HepG2 (cell line): ENCODE data around the gene POLR3F. TPM values are rescaled to one million over a fixed set of nuclear protein-coding genes. Genes with fewer than 3 reads are reported as not detected.

Experiments
- ATF7 ChIP-seq, 2 experiments: fragments of 450-650 bp in 1 of 2; sonication (generic) in 1 of 2; formaldehyde crosslinking in 1 of 2; IDR thresholded peaks; 2 replicates each; pipeline versions ENCODE4 v1.4.0 to v1.6.1; 2016 to 2020; ENCODE audit warnings: antibody characterized with exemption in 1 of 2, mild to moderate bottlenecking in 1 of 2, missing genetic modification reagents in 1 of 2
- FOXK2 ChIP-seq: fragments of 450-650 bp; IDR thresholded peaks from 2 replicates; pipeline ENCODE4 v1.6.1; 2016
- HNF4G ChIP-seq, 2 experiments: sonication (generic) in 1 of 2; formaldehyde crosslinking in 1 of 2; IDR thresholded peaks; 2 replicates each; pipeline versions ENCODE4 v1.4.0 to v1.6.1; 2011 to 2020; ENCODE audit warnings: borderline replicate concordance in 2 of 2, low read depth in 2 of 2, mild to moderate bottlenecking in 2 of 2, low read length in 1 of 2, missing genetic modification reagents in 1 of 2, moderate library complexity in 1 of 2
- HNRNPH1 ChIP-seq: fragments of 200-400 bp; formaldehyde crosslinking; optimal IDR thresholded peaks from 2 replicates; pipeline ENCODE3; 2017; ENCODE audit warnings: mild to moderate bottlenecking, low read depth, low read length
- MIER2 ChIP-seq: IDR thresholded peaks from 2 replicates; pipeline ENCODE4 v1.6.1; 2016; ENCODE audit warnings: missing biosample characterization, missing genetic modification reagents
- MTF2 ChIP-seq: sonication (generic); formaldehyde crosslinking; IDR thresholded peaks from 2 replicates; pipeline ENCODE4 v1.5.0; 2020; ENCODE audit warnings: missing genetic modification reagents, borderline replicate concordance
- REPIN1 ChIP-seq: sonication (generic); formaldehyde crosslinking; IDR thresholded peaks from 2 replicates; pipeline ENCODE4 v1.8.0; 2022; ENCODE audit warnings: missing genetic modification reagents, low read depth, mild to moderate bottlenecking, borderline replicate concordance
- SP2 ChIP-seq: sonication (generic); formaldehyde crosslinking; IDR thresholded peaks from 2 replicates; pipeline ENCODE4 v1.5.1; 2020; ENCODE audit warnings: mild to moderate bottlenecking, missing genetic modification reagents
- UBTF ChIP-seq: sonication (generic); formaldehyde crosslinking; IDR thresholded peaks from 2 replicates; pipeline ENCODE4 v1.4.0; 2020; ENCODE audit warnings: mild to moderate bottlenecking, missing genetic modification reagents
- ZNF598 ChIP-seq: sonication (generic); formaldehyde crosslinking; IDR thresholded peaks from 2 replicates; pipeline ENCODE4 v1.5.1; 2020; ENCODE audit warnings: mild to moderate bottlenecking, missing genetic modification reagents, borderline replicate concordance
- ZNF646 ChIP-seq: sonication (generic); formaldehyde crosslinking; IDR thresholded peaks from 2 replicates; pipeline ENCODE4 v1.9.0; 2021; ENCODE audit warnings: mild to moderate bottlenecking, missing genetic modification reagents
- ZNF678 ChIP-seq: sonication (generic); formaldehyde crosslinking; IDR thresholded peaks from 2 replicates; pipeline ENCODE4 v1.4.0; 2020; ENCODE audit warnings: mild to moderate bottlenecking, missing genetic modification reagents
- ZNF737 ChIP-seq: sonication (generic); formaldehyde crosslinking; IDR thresholded peaks from 2 replicates; pipeline ENCODE4 v1.5.0; 2020; ENCODE audit warnings: missing genetic modification reagents, mild to moderate bottlenecking, borderline replicate concordance
- ZNF784 ChIP-seq: sonication (generic); formaldehyde crosslinking; IDR thresholded peaks from 2 replicates; pipeline ENCODE4 v1.5.1; 2020; ENCODE audit warnings: missing genetic modification reagents, mild to moderate bottlenecking, borderline replicate concordance
- ZNF879 ChIP-seq: sonication (generic); formaldehyde crosslinking; IDR thresholded peaks from 2 replicates; pipeline ENCODE4 v1.8.1; 2023; ENCODE audit warnings: missing genetic modification reagents
- ZSCAN5A ChIP-seq: sonication (generic); formaldehyde crosslinking; IDR thresholded peaks from 2 replicates; pipeline ENCODE4 v1.8.0; 2022; ENCODE audit warnings: mild to moderate bottlenecking, missing genetic modification reagents, borderline replicate concordance
- polyA plus RNA-seq, 8 experiments: library from polyadenylated mRNA; depleted of rRNA in 3 of 8; stranded (reverse) in 7 of 8; unstranded in 1 of 8; fragments of >200 nt; fragmentation: Illumina TruSeq in 4 of 8; extraction: Trizol in 4 of 8; gene quantifications; 2 replicates each; pipeline versions ENCODE4 v1.2.1 to v1.2.3, GENCODE V29; 2011 to 2016; ENCODE audit warnings: low read depth in 4 of 8, missing spikeins in 1 of 8, mixed read lengths in 1 of 8; ENCODE audit not compliant: insufficient read depth in 1 of 8
- total RNA-seq, 5 experiments: library from RNA; depleted of rRNA; stranded (reverse); fragments of >200 nt; fragmentation: Illumina TruSeq; extraction: Trizol; gene quantifications; 2 replicates each; pipeline ENCODE4 v1.2.3, GENCODE V29; 2016; ENCODE audit warnings: low read depth in 1 of 5

POLR3F gene
- total and polyA plus RNA-seq, 2 of the 13 experiments (the other 11 are each of a cell fraction or from before 2014, with no cell fraction given), result 11.7 to 25.5 TPM

DNA sequence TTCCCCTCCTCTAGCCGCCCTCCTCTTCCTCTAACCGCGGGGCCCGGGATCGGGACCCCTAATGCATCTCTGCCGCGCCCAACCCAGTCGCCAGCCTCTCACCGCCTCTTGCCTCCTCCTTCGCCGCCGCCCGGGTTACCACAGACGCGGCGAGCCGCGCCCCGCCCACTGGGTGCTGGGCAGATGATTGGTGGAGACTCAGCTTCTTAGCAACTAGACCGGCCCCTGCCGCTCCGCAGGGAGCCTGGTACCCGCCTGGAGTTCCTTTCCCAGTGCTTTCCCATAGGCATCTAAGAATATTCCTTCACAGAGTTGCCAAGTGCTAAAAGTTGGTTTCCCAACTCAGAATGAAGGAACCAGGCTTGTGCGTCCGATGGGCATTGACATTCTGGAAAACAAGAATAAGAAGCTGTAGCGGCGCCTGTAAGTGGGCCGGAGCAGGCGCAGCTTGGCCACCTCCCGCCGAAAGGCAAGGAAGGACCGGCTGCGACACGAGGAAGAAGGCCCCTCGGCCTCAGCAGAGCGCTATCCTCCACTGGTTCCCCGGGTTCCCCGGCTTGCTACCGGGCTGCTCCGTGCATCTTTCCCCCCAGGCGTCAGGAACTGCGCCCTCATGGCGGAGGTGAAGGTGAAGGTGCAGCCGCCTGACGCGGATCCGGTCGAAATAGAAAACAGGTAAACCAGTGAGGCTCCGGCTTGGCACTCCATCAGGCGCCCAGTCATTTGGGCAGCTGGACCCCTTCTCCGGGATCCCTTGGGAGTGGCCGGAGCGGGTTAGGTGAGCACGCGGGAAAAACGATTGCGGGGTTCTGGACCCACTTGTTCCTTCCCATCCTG is at the start of gene POLR3F, which contains the start of gene DZANK1 (continued):
- TF ChIP-seq SP2 (CRISPR knock-in tag), result peak; percentile 68
- 0 out of 2 replicates have a peak, but pooled peaks have one; percentile 26 for TF ChIP-seq FOXK2
- TF ChIP-seq MTF2 (CRISPR knock-in tag), result peak; percentile 66; the same call in 1 of the 2 replicates
- peak; percentile 79; the same call in 1 of the 2 replicates for TF ChIP-seq REPIN1 (CRISPR knock-in tag)
- TF ChIP-seq UBTF, result peak; percentile 71
- no peak for TF ChIP-seq ZNF678 (CRISPR knock-in tag)
- peak; percentile 33; the same call in 1 of the 2 replicates for TF ChIP-seq ZNF598 (CRISPR knock-in tag)
- no peak for TF ChIP-seq ATF7 (IDR thresholded peaks at IDR 0.05)
- no peak for TF ChIP-seq ATF7 (CRISPR knock-in tag; IDR thresholded peaks at IDR 0.05)
- TF ChIP-seq HNF4G (IDR thresholded peaks at IDR 0.05; ENCODE audit: borderline replicate concordance, low read depth, low read length), result no peak
- TF ChIP-seq HNF4G (CRISPR knock-in tag; IDR thresholded peaks at IDR 0.05; ENCODE audit: borderline replicate concordance, low read depth), result no peak
- TF ChIP-seq ZSCAN5A, result no peak
- TF ChIP-seq ZNF879 (CRISPR knock-in tag), result 0 out of 2 replicates have a peak, but pooled peaks have one; percentile 27
- peak; percentile 48; the same call in 1 of the 2 replicates for TF ChIP-seq ZNF646 (CRISPR knock-in tag)
- TF ChIP-seq ZNF737 (CRISPR knock-in tag), result no peak; the same call in 1 of the 2 replicates
- peak; percentile 66; the same call in 1 of the 2 replicates for TF ChIP-seq MIER2 (CRISPR knock-in tag)
- TF ChIP-seq HNRNPH1, result no peak
- no peak for TF ChIP-seq ZNF784
